GM21737 (cell line): ENCODE results near the gene CST6.
"Not testable (repeated sequence)": the region's sequence is repeated elsewhere in the genome, so short reads cannot be mapped to it uniquely, and the experiment has no call there.

Source experiments
- ATAC-seq: cut with Tn5 transposase; IDR thresholded peaks from one replicate; pipeline ENCODE4 v1.9.1; 2021; ENCODE audit warnings: mild to moderate bottlenecking, moderate library complexity; ENCODE audit not compliant: unreplicated experiment

CST6 gene

GRCh38 chr11:66014804-66015453 is 3.1 kb downstream of the CST6 start:
- no peak for ATAC-seq

- ATAC-seq: no peak
These were observed 3.7 kb downstream of the CST6 start for GRCh38 chr11:66015454-66015881.

DNA sequence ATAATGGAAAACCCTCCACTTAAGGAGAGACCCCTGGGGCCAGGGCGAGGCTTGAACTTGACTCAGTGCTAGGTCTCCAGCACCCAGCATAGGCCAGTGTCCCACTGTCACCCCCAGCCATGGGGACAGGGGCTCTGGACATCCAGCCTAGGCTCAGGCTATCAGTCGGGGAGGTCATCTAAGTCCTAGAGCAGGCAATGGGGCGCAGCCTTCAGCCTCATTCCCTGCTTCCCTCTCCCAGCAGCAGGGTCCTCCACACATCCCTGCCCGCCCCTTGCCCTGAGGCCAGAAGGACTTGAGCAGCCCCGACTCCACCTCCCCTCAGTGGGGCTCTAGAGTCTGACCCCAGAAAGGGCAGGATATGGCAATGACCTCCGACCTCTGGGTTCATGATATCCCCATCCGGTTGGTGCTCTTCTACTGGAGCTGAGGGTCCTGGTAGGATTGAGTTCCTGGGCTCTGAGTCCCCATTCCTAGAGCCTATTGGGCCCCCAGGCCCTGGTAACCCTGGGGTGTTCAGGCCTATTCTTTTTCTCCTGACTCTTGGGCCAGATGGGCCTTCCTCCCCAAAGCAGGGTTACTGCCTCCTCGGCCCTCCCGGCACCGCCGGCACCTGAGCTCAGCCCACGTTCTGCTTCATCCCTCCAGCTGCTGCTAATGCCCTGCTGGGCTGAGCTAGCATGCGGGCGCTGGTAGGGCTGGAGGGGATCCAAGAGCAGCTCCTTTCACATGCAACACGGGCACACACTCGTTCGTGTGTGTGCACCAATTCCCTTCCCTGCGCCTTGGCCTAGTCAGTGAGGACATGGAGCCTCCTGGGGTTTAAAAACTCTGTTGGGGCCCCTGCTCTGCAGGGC is 4.4 kb downstream of the CST6 start:
- no peak for ATAC-seq

GRCh38 chr11:66016793-66017177 is 5.0 kb downstream of the CST6 start:
- no peak for ATAC-seq

DNA sequence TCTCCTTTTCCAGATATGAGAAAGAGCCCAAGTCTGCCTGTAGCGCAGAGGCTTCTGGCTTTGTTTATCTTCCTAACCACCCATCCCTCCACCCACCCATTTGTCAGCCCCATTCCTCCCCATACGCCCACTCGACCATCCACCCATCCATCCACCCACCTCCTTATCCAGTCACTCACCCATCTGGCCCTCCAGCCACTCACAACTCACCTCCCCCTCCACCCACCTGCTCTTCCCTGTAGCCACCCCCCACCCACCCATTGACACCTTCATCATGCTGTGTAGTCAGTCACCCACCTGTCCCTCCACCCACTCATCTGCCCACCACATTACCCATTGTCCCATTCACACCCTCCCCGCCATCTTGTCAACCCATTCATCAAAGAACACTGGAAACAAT is 5.5 kb downstream of the CST6 start:
- ATAC-seq: no peak

DNA sequence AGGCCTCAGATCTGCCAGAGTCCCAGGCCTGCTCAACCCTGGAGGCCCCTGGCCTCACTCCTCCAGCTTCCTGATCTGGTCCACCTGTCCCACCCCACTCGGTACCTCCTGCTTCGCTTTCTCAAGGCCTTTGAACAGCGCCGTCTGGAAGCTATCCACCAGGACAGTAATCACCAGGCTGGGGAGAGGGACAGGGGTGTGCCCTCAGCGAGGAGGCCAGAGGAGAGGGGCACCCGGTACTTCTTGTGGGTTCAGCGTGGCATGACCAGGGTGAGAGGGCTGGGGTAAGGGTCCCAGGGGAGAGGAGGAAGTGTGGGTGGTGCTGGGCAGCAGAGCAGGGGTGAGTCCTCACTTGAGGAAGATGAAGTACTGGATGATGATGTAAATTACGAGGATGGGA is 8.4 kb downstream of the CST6 start:
- no peak for ATAC-seq

DNA sequence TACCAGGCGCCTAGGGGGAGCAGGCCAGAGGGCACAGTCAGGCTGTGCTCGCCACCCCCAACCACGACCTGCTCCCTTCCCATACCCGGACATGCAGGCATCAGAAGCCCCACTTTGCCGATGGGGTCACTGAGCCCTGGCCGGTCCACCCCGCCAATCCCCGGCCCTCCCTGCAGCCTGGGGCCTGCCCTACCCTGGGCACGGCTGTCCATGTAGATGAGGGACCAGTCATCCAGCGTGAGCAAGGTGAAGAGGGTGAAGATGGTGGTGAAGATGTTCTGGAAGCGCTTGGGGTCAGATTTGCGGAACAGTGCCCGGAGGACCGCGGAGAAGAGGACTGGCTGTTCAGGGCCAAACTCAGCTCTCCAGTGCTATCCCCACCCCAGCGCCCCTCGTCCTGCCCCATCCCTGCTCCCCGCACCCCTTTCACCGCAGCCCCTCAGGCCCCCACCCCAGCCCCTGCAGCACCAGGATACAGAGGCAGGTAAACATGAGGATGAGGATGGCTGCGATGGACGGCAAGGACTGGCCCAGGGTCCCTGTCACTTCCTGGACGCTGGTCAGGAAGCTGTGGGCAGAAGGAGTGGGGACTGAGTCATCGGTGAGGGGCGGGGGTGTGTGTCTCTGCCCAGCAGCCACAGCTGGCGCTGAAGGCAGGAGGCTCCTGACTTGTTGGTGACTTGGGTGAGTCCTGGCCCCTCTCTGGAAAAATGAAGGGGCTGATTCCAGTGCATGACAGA is 9.0 kb downstream of the CST6 start:
- no peak for ATAC-seq

DNA sequence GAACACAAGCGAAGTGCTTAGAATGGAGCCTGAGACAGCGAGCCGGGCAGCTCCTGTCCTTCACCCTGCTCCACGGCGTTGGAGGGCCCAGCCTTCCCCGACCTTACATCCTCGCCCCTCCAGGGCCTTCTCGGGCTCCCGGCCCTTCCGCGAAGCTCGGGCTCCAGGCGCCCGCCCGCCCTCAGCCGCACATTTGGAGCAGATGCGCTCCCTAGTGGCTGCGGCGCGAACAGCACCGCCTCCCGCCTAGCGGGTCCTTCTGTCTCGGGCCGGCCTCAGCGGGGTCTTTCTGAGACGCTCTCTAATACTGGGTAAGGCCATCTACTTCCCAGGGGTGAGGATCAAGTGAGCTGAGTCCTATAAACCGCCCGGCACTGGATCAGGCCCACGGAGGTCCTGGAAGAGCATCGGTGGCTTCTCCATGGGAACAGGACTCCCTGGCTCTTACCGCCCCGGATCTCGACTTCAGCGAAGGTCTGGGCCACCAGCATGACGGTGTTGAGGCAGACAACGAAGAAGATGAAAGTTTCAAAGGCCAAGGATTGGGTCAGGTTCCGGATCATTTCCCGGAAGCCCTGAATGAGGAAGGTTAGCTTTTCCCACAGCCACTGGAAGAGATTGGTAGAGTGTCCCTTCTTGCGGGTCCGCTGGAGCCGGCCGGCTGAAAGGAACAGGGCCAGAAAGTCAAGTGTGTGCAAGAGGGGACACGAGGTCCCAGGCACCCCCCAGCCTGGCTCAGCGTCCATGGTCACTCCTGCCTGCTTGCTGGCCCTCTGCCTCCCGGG is 10.8 kb downstream of the CST6 start:
- ATAC-seq: no peak

GRCh38 chr11:66023186-66023440 is 11.3 kb downstream of the CST6 start:
- not testable (repeated sequence) for ATAC-seq

GRCh38 chr11:66026017-66026529 is 14.3 kb downstream of the CST6 start, which contains the start of gene CATSPER1:
Gene CATSPER1, minus strand, starts transcription at chr11:66026479. Its CDS starts 100 bp downstream, at chr11:66026379.
- ATAC-seq: no peak

DNA sequence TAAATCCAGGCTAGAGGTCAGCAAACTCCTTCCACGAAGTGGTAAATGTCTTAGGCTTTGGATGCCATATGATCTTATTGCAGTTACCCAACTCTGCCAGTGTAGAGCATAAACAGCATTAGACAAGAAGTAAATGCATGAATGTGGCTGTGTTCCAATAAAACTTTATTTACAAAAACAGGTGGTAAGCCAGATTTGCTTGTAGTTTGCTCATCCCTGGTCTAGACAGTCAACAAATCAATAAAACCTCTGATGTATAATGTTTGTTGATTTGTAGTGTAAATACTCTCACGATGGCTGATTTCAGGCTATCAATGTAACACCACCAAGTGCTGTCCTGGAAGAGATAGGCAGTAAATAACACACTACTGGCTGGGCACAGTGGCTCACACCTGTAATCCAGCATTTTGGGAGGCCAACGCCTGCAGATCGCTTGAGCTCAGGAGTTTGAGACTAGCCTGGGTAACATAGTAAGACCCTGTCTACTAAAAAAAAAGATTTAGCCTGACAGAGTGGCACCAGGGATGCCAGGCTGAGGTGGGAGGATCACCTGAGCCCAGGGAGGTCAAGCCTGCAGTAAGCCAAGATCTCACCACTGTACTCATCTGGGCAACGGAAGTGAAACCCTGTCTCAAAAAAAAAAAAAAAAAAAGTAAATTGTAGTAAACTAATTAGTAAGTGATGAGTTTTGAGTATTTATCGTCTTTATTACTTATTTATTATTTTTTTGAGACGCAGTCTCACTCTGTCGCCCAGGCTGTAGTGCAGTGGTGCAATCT is 21.3 kb downstream of the CST6 start:
- ATAC-seq: no peak

- ATAC-seq: no peak
These were observed 24.0 kb downstream of the CST6 start for GRCh38 chr11:66035653-66036333.

DNA sequence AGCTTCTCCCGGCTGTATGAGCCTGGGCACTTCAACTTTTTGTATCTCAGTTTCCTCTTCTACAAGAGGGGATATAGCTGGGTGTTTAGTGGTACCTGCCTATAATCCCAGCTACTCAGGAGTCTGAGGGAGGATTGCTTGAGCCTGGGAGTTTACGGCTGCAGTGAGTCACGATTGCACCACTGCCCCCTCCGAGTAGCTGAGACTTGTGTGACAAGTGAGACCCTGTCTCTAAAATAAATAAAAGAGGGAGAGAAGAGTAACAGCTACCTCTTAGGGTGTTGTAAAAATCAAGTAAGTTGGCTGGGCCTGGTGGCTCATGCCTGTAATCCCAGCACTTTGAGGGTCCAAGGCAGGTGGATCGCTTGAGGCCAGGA is 24.5 kb downstream of the CST6 start:
- no peak for ATAC-seq

- ATAC-seq: no peak
These were observed 25.5 kb downstream of the CST6 start for GRCh38 chr11:66037327-66037726.

GRCh38 chr11:66039765-66040164 is 28.0 kb downstream of the CST6 start:
- no peak for ATAC-seq

GRCh38 chr11:66042227-66042995 is 30.6 kb downstream of the CST6 start:
- ATAC-seq: no peak

- ATAC-seq: no peak
These were observed 31.4 kb downstream of the CST6 start for GRCh38 chr11:66042996-66043906.

DNA sequence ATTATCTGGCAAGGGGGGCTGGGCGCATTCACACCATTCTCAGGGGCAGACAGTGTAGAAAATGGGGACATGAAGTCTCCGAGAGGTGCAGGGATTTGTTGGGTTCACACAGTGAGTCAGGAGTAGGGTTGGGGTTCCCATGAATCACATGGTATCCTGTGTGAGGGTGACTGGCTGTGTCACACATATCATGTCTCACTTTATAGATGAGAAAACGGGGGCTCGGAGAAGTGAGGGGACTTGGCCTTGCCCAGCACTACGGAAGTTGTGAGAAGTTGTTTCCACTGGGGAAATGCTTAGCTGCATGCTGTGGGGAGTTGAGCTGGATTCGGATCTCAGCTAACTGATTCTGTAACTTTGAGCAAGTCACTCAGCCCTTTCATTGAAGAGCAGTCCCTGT is 32.9 kb downstream of the CST6 start:
- no peak for ATAC-seq
